Choroid plexus epithelial cell (primary cell): ENCODE measurements around the gene PLET1.

Source experiments
- DNase-seq: peaks from one replicate; pipeline ENCODE4 v3.0.0-alpha.2; 2010; ENCODE audit warnings: low read depth
- H3K4me3 ChIP-seq: 2 replicates; pipeline ENCODE4 v1.5.1; 2011; ENCODE audit warnings: low read depth, mild to moderate bottlenecking, control low read depth, low read length, moderate library complexity
- TF ChIP-seq, protein P1 (sequence below): conservative IDR thresholded peaks from 2 replicates; pipeline ENCODE4 v1.5.1; 2011; ENCODE audit warnings: low read depth, mild to moderate bottlenecking, control low read depth, inconsistent platforms, low read length, moderate library complexity

The PLET1 gene

DNA sequence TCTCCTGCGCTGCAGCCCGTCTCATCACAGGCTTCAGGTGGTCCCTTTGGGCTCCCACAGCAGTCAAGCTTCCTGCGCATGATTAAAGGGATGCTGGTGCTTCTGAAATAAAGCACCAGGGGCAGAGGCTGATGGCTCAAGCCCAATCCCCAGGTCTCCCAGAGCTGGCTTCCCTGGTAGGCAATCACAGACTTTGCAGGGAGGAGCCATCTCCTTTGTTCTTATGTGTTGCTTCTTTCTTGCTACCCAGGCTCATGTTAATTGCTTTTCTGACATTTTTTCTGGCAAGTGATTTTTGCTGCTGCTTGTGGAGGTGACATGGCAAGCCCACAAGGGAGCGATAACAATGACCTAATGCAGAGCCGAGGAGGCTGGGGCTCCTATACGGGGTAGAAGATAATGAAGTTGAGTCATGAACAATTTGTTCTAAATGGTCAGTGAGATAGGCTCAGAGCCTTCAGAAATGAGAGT lies 25.2 kb upstream of the PLET1 start:
- H3K4me3 ChIP-seq = no peak overlapping the region
- peak; percentile 50 for DNase-seq
- TF ChIP-seq, protein P1, sequence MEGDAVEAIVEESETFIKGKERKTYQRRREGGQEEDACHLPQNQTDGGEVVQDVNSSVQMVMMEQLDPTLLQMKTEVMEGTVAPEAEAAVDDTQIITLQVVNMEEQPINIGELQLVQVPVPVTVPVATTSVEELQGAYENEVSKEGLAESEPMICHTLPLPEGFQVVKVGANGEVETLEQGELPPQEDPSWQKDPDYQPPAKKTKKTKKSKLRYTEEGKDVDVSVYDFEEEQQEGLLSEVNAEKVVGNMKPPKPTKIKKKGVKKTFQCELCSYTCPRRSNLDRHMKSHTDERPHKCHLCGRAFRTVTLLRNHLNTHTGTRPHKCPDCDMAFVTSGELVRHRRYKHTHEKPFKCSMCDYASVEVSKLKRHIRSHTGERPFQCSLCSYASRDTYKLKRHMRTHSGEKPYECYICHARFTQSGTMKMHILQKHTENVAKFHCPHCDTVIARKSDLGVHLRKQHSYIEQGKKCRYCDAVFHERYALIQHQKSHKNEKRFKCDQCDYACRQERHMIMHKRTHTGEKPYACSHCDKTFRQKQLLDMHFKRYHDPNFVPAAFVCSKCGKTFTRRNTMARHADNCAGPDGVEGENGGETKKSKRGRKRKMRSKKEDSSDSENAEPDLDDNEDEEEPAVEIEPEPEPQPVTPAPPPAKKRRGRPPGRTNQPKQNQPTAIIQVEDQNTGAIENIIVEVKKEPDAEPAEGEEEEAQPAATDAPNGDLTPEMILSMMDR = no peak

DNA sequence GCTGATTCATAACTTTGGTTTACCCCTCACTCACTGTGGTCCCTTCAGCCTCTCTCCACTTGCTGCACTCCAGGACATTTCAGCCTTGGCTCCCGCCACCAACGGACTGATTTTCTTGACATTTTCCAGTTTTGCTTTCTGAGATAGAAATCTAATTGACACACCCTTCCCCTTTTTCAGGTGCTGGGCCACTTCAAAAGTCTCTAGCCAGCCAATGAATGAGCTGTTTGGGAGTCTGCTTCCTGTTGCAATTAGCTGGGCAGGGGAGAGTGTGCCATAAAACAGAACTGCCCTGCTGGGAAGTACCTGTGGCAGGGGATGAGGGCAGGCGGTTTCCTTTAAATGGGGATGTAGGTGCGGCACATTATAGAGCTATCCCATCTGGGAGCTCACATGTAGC lies 21.1 kb upstream of the PLET1 start:
- no peak for DNase-seq
- TF ChIP-seq, protein P1 = no peak
- no peak overlapping the region for H3K4me3 ChIP-seq

DNA sequence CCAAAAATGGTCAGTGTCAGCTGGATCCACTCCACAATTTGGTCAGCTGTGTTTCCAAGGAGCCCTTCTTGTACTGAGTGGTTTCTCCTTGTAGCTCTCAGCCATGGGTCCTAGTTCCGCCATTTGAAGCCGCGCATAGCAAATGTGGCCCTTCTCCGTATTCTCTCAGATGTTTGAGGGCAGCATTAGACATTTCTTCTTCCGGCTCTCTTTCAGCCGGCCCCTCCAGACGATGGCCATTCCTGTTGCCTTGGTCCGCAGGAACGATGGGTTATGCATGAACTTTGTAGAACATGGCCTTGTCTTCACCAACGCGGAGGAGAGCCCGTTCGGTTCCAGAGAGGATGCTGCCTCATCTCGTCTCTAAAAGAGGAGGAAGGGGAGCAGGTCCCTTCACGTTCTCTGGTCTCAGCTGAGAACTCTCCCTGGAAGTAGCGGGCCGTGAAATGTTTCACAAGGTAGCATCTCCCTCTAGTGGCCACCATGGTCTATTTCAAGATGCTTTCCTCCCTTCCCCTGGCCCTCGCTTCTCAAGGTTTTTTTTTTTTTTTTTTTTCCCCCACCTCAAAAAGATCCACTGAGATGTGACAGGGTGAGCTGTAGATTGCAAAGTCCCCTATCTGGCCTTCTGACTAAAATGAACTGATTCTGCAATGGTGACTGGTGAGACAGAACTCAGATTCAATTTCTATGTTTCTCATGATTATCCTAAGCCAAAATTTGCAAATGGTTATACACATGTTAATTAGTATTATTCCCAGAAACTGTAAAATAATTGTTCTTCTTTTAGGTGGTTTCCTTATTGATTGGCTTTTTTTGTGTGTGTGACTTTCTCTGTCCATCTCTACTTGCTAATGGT lies 19.8 kb upstream of the PLET1 start:
- peak; percentile 92 for DNase-seq
- H3K4me3 ChIP-seq = peak overlapping the region; percentile 59
- TF ChIP-seq, protein P1 = peak; percentile 81

DNA sequence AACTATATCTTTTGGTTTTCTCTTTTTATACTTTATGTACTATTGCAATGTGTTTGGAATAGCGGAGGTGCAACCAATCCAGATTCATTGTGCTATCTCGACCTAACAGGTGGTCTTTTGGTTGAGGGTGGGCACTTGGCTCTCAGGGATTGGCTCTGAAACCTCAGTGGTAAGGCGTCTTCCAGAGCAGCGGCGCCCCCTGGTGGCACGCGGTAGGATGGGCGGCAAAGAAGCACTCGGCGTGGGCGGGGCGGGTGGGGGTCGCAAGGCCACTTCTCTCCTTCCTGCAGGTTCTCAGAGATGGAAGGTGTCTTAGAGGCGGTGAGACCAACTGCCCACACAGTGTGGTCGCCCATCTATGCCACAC lies 19.2 kb upstream of the PLET1 start:
- TF ChIP-seq, protein P1 = peak; percentile 81
- DNase-seq = peak; percentile 67
- peak overlapping the region; percentile 59 for H3K4me3 ChIP-seq

DNA sequence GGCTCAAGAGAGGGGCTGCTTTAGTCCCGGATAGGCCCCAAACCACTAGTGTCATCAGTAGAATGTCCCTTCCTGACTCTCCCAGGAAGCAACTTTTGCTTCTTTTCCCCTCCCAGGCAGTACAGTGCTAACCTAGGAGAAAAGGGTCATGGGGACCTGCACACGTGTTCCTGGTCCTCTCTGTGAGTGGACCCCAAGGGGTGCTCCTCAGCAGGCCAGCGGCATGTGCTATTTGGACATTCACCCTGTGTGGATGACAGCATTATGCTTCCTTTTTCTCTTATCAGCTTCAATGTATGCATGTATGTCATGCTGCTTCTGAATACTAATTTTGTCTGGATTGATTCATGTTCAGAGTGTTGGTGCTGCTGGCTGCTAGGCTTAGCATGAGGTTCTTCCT lies 18.1 kb upstream of the PLET1 start:
- H3K4me3 ChIP-seq = no peak overlapping the region
- TF ChIP-seq, protein P1 = no peak
- DNase-seq = no peak

DNA sequence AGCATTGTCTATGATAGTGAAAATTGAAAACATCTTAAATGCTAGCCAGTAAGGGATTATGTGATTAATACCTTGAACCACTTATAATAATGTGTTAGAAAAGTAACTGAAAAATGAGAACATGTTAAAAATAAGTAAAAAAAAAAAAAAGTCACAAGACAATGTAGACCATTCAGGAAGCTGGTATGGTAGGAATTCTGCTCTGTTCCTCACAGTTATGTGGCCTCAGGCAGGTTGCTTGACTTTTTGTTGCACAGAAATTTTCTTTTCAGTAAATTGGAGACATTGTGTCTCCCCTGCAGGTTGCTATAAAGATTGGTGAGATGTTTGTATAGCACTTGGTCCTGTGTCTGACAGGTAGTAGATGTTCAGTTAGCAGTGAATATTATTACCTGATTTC lies 17.3 kb upstream of the PLET1 start:
- TF ChIP-seq, protein P1 = no peak
- no peak overlapping the region for H3K4me3 ChIP-seq
- DNase-seq = peak; percentile 59

DNA sequence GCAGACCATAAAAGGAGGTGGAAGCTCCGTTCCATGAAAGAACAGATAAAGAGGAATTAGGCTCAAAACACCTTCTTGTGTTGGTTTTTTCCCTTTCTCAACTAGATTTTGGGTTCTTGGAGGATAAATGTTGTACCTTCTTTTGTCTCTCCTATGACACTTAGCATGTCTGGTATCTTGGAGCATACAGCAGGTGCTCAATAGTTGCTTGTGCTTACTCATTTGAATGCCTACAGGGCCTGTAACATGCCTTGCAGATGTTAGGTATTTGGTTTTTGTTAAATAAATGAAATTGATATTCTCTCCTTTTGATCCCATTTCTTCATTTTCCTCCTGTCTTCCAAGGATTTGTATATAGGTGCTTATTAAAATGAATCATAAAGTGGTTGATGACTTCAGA lies 16.4 kb upstream of the PLET1 start:
- TF ChIP-seq, protein P1 = no peak
- no peak for DNase-seq
- H3K4me3 ChIP-seq = no peak overlapping the region
